SK-N-SH treated with all-trans-retinoic acid at 6 μM for 48 hours (cell line): ENCODE data around the gene CEP89.

Experiments used
- ATAC-seq: fragments of 200-7000 bp; cut with Tn5 transposase; 3 replicates; pipeline ENCODE4 v1.9.1; 2020; ENCODE audit warnings: mild to moderate bottlenecking, moderate library complexity
- ARNTL ChIP-seq: fragments of 450-650 bp; formaldehyde crosslinking; IDR thresholded peaks from 2 replicates; pipeline ENCODE4 v1.5.0; 2020; ENCODE audit warnings: low read depth, mild to moderate bottlenecking, moderate library complexity, borderline replicate concordance
- CSDC2 ChIP-seq: fragments of 250-450 bp; sonication (Bioruptor Pico); IDR thresholded peaks from 2 replicates; pipeline ENCODE4 v1.5.0; 2020; ENCODE audit warnings: mild to moderate bottlenecking, moderate library complexity
- ESRRG ChIP-seq: fragments of 250-450 bp; sonication (Bioruptor Pico); IDR thresholded peaks from 2 replicates; pipeline ENCODE4 v1.6.1; 2021; ENCODE audit warnings: mild to moderate bottlenecking
- SNAI2 ChIP-seq: fragments of 250-450 bp; sonication (Bioruptor Pico); IDR thresholded peaks from 2 replicates; pipeline ENCODE4 v1.5.0; 2020; ENCODE audit warnings: mild to moderate bottlenecking, moderate library complexity
- ZFP3 ChIP-seq: fragments of 250-450 bp; sonication (Bioruptor Pico); IDR thresholded peaks from 2 replicates; pipeline ENCODE4 v1.5.0; 2020; ENCODE audit warnings: mild to moderate bottlenecking, moderate library complexity
- TF ChIP-seq, protein P1 (sequence below): fragments of 250-450 bp; sonication (Bioruptor Pico); IDR thresholded peaks from 2 replicates; pipeline ENCODE4 v1.8.0; 2020; ENCODE audit warnings: mild to moderate bottlenecking, moderate library complexity, borderline replicate concordance
- TF ChIP-seq, protein P2 (sequence below): fragments of 250-450 bp; sonication (Bioruptor Pico); IDR thresholded peaks from 2 replicates; pipeline ENCODE4 v1.8.0; 2021; ENCODE audit warnings: low read depth, mild to moderate bottlenecking, moderate library complexity, borderline replicate concordance
- TF ChIP-seq, protein P3 (sequence below): fragments of 250-450 bp; sonication (Bioruptor Pico); IDR thresholded peaks from 2 replicates; pipeline ENCODE4 v1.5.0; 2020; ENCODE audit warnings: mild to moderate bottlenecking, moderate library complexity
- TF ChIP-seq, protein P4 (sequence below): fragments of 250-450 bp; sonication (Bioruptor Pico); IDR thresholded peaks from 2 replicates; pipeline ENCODE4 v1.5.1; 2020; ENCODE audit warnings: low read depth, mild to moderate bottlenecking, moderate library complexity

CEP89 gene

DNA sequence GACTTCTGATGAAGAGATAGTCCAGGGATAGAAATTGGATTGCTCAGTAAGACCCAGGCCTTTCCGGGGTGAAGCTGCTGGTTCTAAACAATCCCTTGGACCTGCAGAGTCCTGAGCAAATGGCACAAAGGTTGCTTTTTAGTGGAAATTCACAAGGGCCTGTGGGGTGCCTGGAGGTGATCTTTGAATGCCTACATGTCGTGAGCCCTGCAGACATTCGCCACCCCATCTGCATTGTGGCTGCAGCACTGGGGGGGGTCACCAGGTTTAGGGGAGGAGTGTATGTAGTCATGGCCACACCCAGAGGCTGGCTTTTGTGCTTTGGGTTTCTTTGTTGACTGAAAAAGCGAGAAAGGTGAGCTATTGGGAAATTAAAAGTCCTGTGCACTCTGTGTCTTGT lies 143.6 kb downstream of the CEP89 start:
- ATAC-seq, result no peak
- TF ChIP-seq ZFP3 (no peak), SNAI2 (CRISPR knock-in tag) (no peak), CSDC2 (no peak), ARNTL (CRISPR knock-in tag) (no peak), ESRRG (CRISPR knock-in tag) (no peak)
- TF ChIP-seq, protein P1, sequence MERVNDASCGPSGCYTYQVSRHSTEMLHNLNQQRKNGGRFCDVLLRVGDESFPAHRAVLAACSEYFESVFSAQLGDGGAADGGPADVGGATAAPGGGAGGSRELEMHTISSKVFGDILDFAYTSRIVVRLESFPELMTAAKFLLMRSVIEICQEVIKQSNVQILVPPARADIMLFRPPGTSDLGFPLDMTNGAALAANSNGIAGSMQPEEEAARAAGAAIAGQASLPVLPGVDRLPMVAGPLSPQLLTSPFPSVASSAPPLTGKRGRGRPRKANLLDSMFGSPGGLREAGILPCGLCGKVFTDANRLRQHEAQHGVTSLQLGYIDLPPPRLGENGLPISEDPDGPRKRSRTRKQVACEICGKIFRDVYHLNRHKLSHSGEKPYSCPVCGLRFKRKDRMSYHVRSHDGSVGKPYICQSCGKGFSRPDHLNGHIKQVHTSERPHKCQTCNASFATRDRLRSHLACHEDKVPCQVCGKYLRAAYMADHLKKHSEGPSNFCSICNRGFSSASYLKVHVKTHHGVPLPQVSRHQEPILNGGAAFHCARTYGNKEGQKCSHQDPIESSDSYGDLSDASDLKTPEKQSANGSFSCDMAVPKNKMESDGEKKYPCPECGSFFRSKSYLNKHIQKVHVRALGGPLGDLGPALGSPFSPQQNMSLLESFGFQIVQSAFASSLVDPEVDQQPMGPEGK (CRISPR knock-in tag), result no peak
- TF ChIP-seq, protein P2, sequence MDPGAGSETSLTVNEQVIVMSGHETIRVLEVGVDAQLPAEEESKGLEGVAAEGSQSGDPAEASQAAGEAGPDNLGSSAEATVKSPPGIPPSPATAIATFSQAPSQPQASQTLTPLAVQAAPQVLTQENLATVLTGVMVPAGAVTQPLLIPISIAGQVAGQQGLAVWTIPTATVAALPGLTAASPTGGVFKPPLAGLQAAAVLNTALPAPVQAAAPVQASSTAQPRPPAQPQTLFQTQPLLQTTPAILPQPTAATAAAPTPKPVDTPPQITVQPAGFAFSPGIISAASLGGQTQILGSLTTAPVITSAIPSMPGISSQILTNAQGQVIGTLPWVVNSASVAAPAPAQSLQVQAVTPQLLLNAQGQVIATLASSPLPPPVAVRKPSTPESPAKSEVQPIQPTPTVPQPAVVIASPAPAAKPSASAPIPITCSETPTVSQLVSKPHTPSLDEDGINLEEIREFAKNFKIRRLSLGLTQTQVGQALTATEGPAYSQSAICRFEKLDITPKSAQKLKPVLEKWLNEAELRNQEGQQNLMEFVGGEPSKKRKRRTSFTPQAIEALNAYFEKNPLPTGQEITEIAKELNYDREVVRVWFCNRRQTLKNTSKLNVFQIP (CRISPR knock-in tag), result no peak
- TF ChIP-seq, protein P3, sequence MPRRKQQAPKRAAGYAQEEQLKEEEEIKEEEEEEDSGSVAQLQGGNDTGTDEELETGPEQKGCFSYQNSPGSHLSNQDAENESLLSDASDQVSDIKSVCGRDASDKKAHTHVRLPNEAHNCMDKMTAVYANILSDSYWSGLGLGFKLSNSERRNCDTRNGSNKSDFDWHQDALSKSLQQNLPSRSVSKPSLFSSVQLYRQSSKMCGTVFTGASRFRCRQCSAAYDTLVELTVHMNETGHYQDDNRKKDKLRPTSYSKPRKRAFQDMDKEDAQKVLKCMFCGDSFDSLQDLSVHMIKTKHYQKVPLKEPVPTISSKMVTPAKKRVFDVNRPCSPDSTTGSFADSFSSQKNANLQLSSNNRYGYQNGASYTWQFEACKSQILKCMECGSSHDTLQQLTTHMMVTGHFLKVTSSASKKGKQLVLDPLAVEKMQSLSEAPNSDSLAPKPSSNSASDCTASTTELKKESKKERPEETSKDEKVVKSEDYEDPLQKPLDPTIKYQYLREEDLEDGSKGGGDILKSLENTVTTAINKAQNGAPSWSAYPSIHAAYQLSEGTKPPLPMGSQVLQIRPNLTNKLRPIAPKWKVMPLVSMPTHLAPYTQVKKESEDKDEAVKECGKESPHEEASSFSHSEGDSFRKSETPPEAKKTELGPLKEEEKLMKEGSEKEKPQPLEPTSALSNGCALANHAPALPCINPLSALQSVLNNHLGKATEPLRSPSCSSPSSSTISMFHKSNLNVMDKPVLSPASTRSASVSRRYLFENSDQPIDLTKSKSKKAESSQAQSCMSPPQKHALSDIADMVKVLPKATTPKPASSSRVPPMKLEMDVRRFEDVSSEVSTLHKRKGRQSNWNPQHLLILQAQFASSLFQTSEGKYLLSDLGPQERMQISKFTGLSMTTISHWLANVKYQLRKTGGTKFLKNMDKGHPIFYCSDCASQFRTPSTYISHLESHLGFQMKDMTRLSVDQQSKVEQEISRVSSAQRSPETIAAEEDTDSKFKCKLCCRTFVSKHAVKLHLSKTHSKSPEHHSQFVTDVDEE (CRISPR knock-in tag), result no peak
- TF ChIP-seq, protein P4, sequence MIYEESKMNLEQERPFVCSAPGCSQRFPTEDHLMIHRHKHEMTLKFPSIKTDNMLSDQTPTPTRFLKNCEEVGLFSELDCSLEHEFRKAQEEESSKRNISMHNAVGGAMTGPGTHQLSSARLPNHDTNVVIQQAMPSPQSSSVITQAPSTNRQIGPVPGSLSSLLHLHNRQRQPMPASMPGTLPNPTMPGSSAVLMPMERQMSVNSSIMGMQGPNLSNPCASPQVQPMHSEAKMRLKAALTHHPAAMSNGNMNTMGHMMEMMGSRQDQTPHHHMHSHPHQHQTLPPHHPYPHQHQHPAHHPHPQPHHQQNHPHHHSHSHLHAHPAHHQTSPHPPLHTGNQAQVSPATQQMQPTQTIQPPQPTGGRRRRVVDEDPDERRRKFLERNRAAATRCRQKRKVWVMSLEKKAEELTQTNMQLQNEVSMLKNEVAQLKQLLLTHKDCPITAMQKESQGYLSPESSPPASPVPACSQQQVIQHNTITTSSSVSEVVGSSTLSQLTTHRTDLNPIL (CRISPR knock-in tag), result no peak
